Keratinocyte (primary cell): ENCODE results near the gene JOSD1. TPM values are rescaled to one million over a fixed set of nuclear protein-coding genes. Genes with fewer than 3 reads are reported as not detected.
A peak's percentile ranks its signal among the peaks of the same experiment; 100 is the strongest.

ENCODE experiments used
- DNase-seq: peaks from one replicate; pipeline ENCODE4 v3.0.0-alpha.2; 2011; ENCODE audit warnings: low read depth, missing footprints, low spot score
- FAIRE-seq: peaks from 2 replicates; lab custom pipeline; 2011; peaks lifted over from hg19 to GRCh38; lab: Jason Lieb, UNC
- H2AFZ ChIP-seq: 2 replicates; pipeline ENCODE4 v1.6.0; 2012; ENCODE audit warnings: low read length, control low read depth, inconsistent platforms; ENCODE audit not compliant: control insufficient read depth
- H3K27ac ChIP-seq: 2 replicates; pipeline ENCODE4 v1.5.1; 2011; ENCODE audit warnings: low read length; ENCODE audit not compliant: control insufficient read depth, insufficient read depth
- H3K27me3 ChIP-seq: 3 replicates; pipeline ENCODE4 v1.6.0; 2011; ENCODE audit warnings: low read length; ENCODE audit not compliant: control insufficient read depth, insufficient read depth; ENCODE audit errors: extremely low read depth
- H3K36me3 ChIP-seq, 2 experiments: 2 replicates in 1 of 2; 3 replicates in 1 of 2; pipeline ENCODE4 v1.5.1; 2011; ENCODE audit warnings: low read length in 2 of 2, mild to moderate bottlenecking in 1 of 2; ENCODE audit not compliant: control insufficient read depth in 2 of 2, insufficient read depth in 2 of 2; ENCODE audit errors: extremely low read depth in 1 of 2
- H3K4me1 ChIP-seq: 3 replicates; pipeline ENCODE4 v1.5.1; 2011; ENCODE audit warnings: low read length; ENCODE audit not compliant: control insufficient read depth, insufficient read depth; ENCODE audit errors: extremely low read depth
- H3K4me2 ChIP-seq: 3 replicates; pipeline ENCODE4 v1.6.0; 2011; ENCODE audit warnings: low read depth, low read length; ENCODE audit not compliant: control insufficient read depth, insufficient read depth; ENCODE audit errors: extremely low read depth
- H3K4me3 ChIP-seq, 3 experiments: fragments of 200-600 bp in 1 of 3; sonication (generic) in 1 of 3; 2 replicates in 2 of 3; 3 replicates in 1 of 3; pipeline ENCODE4 v1.5.1; 2011 to 2016; ENCODE audit warnings: low read length in 3 of 3, mild to moderate bottlenecking in 3 of 3, control low read depth in 2 of 3, inconsistent platforms in 1 of 3, low read depth in 1 of 3, mixed read lengths in 1 of 3, mixed run types in 1 of 3, moderate library complexity in 1 of 3; ENCODE audit not compliant: control insufficient read depth in 2 of 3, insufficient read depth in 2 of 3; ENCODE audit errors: extremely low read depth in 1 of 3
- H3K79me2 ChIP-seq: 2 replicates; pipeline ENCODE4 v1.6.0; 2012; ENCODE audit warnings: low read length; ENCODE audit not compliant: control insufficient read depth, insufficient read depth
- H3K9ac ChIP-seq: 3 replicates; pipeline ENCODE4 v1.6.0; 2011; ENCODE audit warnings: low read length; ENCODE audit not compliant: control insufficient read depth, insufficient read depth; ENCODE audit errors: extremely low read depth
- H3K9me1 ChIP-seq: 3 replicates; pipeline ENCODE4 v1.6.0; 2011; ENCODE audit warnings: low read length; ENCODE audit not compliant: control insufficient read depth, insufficient read depth; ENCODE audit errors: extremely low read depth
- H3K9me3 ChIP-seq: 2 replicates; pipeline ENCODE4 v1.5.1; 2012; ENCODE audit warnings: low read depth, low read length; ENCODE audit not compliant: control insufficient read depth
- H4K20me1 ChIP-seq: 3 replicates; pipeline ENCODE4 v1.6.0; 2011; ENCODE audit warnings: low read length; ENCODE audit not compliant: control insufficient read depth, insufficient read depth; ENCODE audit errors: extremely low read depth
- EZH2 ChIP-seq: IDR thresholded peaks from one replicate; pipeline ENCODE4 v1.6.1; 2012; ENCODE audit warnings: inconsistent platforms, mild to moderate bottlenecking, low read length, moderate library complexity
- dilution Hi-C: fragments of 300-500 bp; cut with MboI; formaldehyde crosslinking; loops from one replicate; pipeline ENCODE4 v1.7.0; 2020; ENCODE audit warnings: low sequenced_read_pairs; ENCODE audit not compliant: extremely low pct_ligation_motif_present
- polyA plus RNA-seq, 5 experiments: library from polyadenylated mRNA; depleted of rRNA in 3 of 5; stranded (reverse) in 3 of 5; stranded (forward) in 1 of 5; unstranded in 1 of 5; fragments of >200 nt; gene quantifications; 1 replicate in 1 of 5; 2 replicates in 3 of 5; 3 replicates in 1 of 5; pipeline versions ENCODE4 v1.2.1 to v1.2.3, GENCODE V29; 2011 to 2012; ENCODE audit warnings: missing spikeins in 2 of 5, low read depth in 1 of 5, low replicate concordance in 1 of 5
- TF ChIP-seq, protein P1 (sequence below), 3 experiments: IDR thresholded peaks in 1 of 3; conservative IDR thresholded peaks in 1 of 3; optimal IDR thresholded peaks in 1 of 3; 2 replicates in 2 of 3; 3 replicates in 1 of 3; pipeline versions ENCODE3 to v1.5.1; 2011; ENCODE audit warnings: low read length in 3 of 3, mild to moderate bottlenecking in 3 of 3, moderate library complexity in 2 of 3, control low read depth in 1 of 3, inconsistent platforms in 1 of 3; ENCODE audit not compliant: insufficient read depth in 2 of 3; ENCODE audit errors: extremely low read depth in 1 of 3

Gene JOSD1
- polyA plus RNA-seq, 1 donor (not counting 4 experiments of a cell fraction or from before 2014, with no cell fraction given) = 32.6 TPM

DNA sequence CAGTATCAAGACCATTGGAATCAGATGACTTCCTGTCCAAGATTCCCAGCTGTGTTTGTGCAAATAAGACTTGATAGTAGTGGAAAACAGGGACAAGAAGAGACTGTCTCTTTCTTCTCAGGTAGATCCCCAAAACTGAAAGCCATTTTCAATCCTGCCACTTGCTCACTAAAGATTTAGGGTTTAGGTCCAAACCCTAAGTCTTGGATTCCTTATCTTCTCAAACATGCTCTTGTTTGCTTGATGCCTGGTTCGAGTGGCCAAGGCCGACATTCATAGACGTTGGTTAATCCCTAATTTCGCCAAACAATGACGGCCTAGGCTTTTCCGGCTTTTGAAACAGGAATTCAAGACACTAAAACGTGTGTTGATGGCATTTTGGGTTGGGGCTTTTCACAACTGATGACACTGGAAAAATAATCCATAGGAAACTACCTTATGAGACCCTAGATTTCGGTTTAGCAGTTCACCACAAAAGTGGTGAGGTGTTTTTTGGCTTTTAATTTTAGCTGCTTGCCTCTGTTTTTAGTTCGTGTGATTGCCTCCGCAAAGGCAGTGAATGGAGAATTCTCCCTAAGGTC, 4.0 kb upstream of the JOSD1 start:
- peaks cover 0 to 3% of the 10 kb centered on the region in 2 experiments for H3K36me3 ChIP-seq
- peaks cover 4% of the 10 kb centered on the region for H4K20me1 ChIP-seq
- peaks cover 44% of the 10 kb centered on the region for H3K79me2 ChIP-seq
- H3K4me3 ChIP-seq = peak overlapping the region in 2 of 3 experiments; percentile 38 to 57
- peaks cover 6% of the 10 kb centered on the region for H3K9me1 ChIP-seq
- dilution Hi-C loops = no loop called here
- peak overlapping the region; percentile 90 for H3K4me2 ChIP-seq
- H3K9ac ChIP-seq = peak overlapping the region; percentile 70
- DNase-seq = no peak
- H3K4me1 ChIP-seq = peaks cover 26% of the 10 kb centered on the region
- H3K27ac ChIP-seq = peak overlapping the region; percentile 85
- no peaks in the 10 kb centered on the region for H3K9me3 ChIP-seq
- TF ChIP-seq EZH2 = no peak
- TF ChIP-seq, protein P1, sequence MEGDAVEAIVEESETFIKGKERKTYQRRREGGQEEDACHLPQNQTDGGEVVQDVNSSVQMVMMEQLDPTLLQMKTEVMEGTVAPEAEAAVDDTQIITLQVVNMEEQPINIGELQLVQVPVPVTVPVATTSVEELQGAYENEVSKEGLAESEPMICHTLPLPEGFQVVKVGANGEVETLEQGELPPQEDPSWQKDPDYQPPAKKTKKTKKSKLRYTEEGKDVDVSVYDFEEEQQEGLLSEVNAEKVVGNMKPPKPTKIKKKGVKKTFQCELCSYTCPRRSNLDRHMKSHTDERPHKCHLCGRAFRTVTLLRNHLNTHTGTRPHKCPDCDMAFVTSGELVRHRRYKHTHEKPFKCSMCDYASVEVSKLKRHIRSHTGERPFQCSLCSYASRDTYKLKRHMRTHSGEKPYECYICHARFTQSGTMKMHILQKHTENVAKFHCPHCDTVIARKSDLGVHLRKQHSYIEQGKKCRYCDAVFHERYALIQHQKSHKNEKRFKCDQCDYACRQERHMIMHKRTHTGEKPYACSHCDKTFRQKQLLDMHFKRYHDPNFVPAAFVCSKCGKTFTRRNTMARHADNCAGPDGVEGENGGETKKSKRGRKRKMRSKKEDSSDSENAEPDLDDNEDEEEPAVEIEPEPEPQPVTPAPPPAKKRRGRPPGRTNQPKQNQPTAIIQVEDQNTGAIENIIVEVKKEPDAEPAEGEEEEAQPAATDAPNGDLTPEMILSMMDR (optimal IDR thresholded peaks at IDR 0.05 in 1 of 3, IDR thresholded peaks at IDR 0.05 in 1 of 3, conservative IDR thresholded peaks at IDR 0.05 in 1 of 3; ENCODE audit: extremely low read depth in 1 of 3, insufficient read depth in 2 of 3, low read length in 3 of 3) = no peak
- no peaks in the 10 kb centered on the region for H3K27me3 ChIP-seq
- FAIRE-seq = peak; percentile 46
- H2AFZ ChIP-seq = peak overlapping the region; percentile 80

DNA sequence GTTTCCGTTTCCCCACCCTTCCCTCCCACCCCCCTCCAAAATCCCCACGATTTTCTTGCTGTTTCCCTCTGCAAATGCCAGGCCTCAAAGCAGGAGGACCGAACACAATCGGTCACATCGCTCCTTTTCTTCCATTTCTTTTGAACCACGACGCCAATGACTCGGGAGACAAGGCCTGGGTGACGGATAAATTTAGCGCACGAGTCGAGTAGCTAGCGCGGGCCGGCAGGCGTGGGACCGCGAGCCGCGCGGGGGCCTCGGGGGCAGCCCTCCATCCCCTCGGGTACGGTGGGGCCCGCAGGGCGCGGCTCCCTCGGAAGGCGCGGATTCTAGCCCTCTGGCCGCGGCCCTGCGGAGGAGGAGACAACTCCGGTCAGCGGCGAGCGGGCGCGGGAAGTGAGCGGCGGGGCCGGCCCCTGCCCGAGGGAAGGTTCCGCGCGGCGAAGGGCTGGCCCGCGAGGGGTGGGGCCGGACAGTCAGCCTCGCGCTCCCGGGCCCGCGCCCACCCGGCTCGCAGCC, 414 bp downstream of the JOSD1 start:
- DNase-seq = no peak
- Histone ChIP-seq H3K9me3 (no peaks in the 10 kb centered on the region), H3K4me2 (peak overlapping the region; percentile 89), H3K4me1 (peaks cover 47% of the 10 kb centered on the region), H3K9me1 (no peaks in the 10 kb centered on the region), H3K4me3 (peak overlapping the region; percentile 68 to 81 (median 74)), H3K79me2 (peaks cover 42% of the 10 kb centered on the region), H2AFZ (no peak overlapping the region), H3K27ac (peak overlapping the region; percentile 94), H4K20me1 (no peaks in the 10 kb centered on the region), H3K27me3 (no peaks in the 10 kb centered on the region), H3K36me3 (peaks cover 0 to 8% of the 10 kb centered on the region in 2 experiments), H3K9ac (peak overlapping the region; percentile 93)
- TF ChIP-seq, protein P1 (optimal IDR thresholded peaks at IDR 0.05 in 1 of 3, IDR thresholded peaks at IDR 0.05 in 1 of 3, conservative IDR thresholded peaks at IDR 0.05 in 1 of 3; ENCODE audit: extremely low read depth in 1 of 3, insufficient read depth in 2 of 3, low read length in 3 of 3) = no peak
- no peak for TF ChIP-seq EZH2
- dilution Hi-C loops = no loop called here
- FAIRE-seq = no peak
